ENCODE measurements around the gene ANAPC2. TPM values are rescaled to one million over a fixed set of nuclear protein-coding genes. Genes with fewer than 3 reads are reported as not detected.
"Not testable (repeated sequence)": the region's sequence is repeated elsewhere in the genome, so short reads cannot be mapped to it uniquely, and the experiment has no call there.

Gene ANAPC2
- total and polyA plus RNA-seq, 4 donors = 9.3 to 32.6 (median 19.6) TPM

- DNase-seq (ENCODE audit: low spot score) = no peak
- H3K4me3 ChIP-seq (ENCODE audit: low read depth in 1 of 3, low read length in 3 of 3) = no peak overlapping the region
- H3K36me3 ChIP-seq (ENCODE audit: control insufficient read depth in 4 of 4, insufficient read depth in 3 of 4, low read depth in 1 of 4, low read length in 3 of 4) = no peaks in the 10 kb centered on the region
- H3K4me1 ChIP-seq (ENCODE audit: control insufficient read depth in 4 of 4, insufficient read depth in 4 of 4, low read length in 3 of 4) = no peaks in the 10 kb centered on the region
- no peak for TF ChIP-seq HNF4A (conservative IDR thresholded peaks at IDR 0.05)
- no peak for TF ChIP-seq TAF1 (conservative IDR thresholded peaks at IDR 0.05)
- TF ChIP-seq FOXA1 (IDR thresholded peaks at IDR 0.05) = no peak
- no peak for TF ChIP-seq JUND (IDR thresholded peaks at IDR 0.05)
- TF ChIP-seq YY1 (IDR thresholded peaks at IDR 0.05) = no peak
- no peak for TF ChIP-seq FOXA2 (IDR thresholded peaks at IDR 0.05)
- no peak for TF ChIP-seq EGR1 (IDR thresholded peaks at IDR 0.05; ENCODE audit: low read depth in 2 of 2)
- TF ChIP-seq REST (IDR thresholded peaks at IDR 0.05) = no peak
- TF ChIP-seq HNF4G (IDR thresholded peaks at IDR 0.05) = no peak
- no peak for TF ChIP-seq SP1 (IDR thresholded peaks at IDR 0.05)
- no peak for TF ChIP-seq CTCF (IDR thresholded peaks at IDR 0.05; ENCODE audit: low read depth, low read length, missing input control)
- H3K27ac ChIP-seq (ENCODE audit: low read depth in 1 of 2, low read length in 2 of 2) = no peak overlapping the region
- peaks cover 6 to 17% (median 11%) of the 10 kb centered on the region in 4 donors for H3K27me3 ChIP-seq (ENCODE audit: control insufficient read depth in 4 of 4, insufficient read depth in 4 of 4, low read length in 3 of 4)
- H3K9ac ChIP-seq (ENCODE audit: low read depth in 1 of 2, low read length in 2 of 2) = no peak overlapping the region
- 71% methylated on average over 23 of the region's 23 CpGs for WGBS
- no peaks in the 10 kb centered on the region for H3K9me3 ChIP-seq (ENCODE audit: control insufficient read depth in 4 of 4, low read length in 3 of 4)
Observed at GRCh38 chr9:137136881-137137607, 51.3 kb downstream of the ANAPC2 start.

GRCh38 chr9:137136261-137136880 lies 52.0 kb downstream of the ANAPC2 start:
- TF ChIP-seq RAD21 (IDR thresholded peaks at IDR 0.05) = no peak
- TF ChIP-seq YY1 (IDR thresholded peaks at IDR 0.05) = no peak
- TF ChIP-seq NR2F2 (IDR thresholded peaks at IDR 0.05) = no peak
- TF ChIP-seq SP1 (IDR thresholded peaks at IDR 0.05) = no peak
- no peak for TF ChIP-seq REST (IDR thresholded peaks at IDR 0.05)
- no peak for TF ChIP-seq EGR1 (IDR thresholded peaks at IDR 0.05; ENCODE audit: low read depth in 2 of 2)
- TF ChIP-seq CTCF (IDR thresholded peaks at IDR 0.05; ENCODE audit: low read depth, low read length, missing input control) = no peak
- Histone ChIP-seq H3K9ac (ENCODE audit: low read depth in 1 of 2, low read length in 2 of 2) (no peak overlapping the region), H3K36me3 (ENCODE audit: control insufficient read depth in 4 of 4, insufficient read depth in 3 of 4, low read depth in 1 of 4, low read length in 3 of 4) (no peaks in the 10 kb centered on the region), H3K27me3 (ENCODE audit: control insufficient read depth in 4 of 4, insufficient read depth in 4 of 4, low read length in 3 of 4) (peaks cover 6 to 17% (median 11%) of the 10 kb centered on the region in 4 donors), H3K9me3 (ENCODE audit: control insufficient read depth in 4 of 4, low read length in 3 of 4) (peaks cover 0 to 1% (median 0%) of the 10 kb centered on the region in 4 donors), H3K4me3 (ENCODE audit: low read depth in 1 of 3, low read length in 3 of 3) (no peak overlapping the region), H3K4me1 (ENCODE audit: control insufficient read depth in 4 of 4, insufficient read depth in 4 of 4, low read length in 3 of 4) (no peaks in the 10 kb centered on the region), H3K27ac (ENCODE audit: low read depth in 1 of 2, low read length in 2 of 2) (no peak overlapping the region)
- no peak for DNase-seq (ENCODE audit: low spot score)
- WGBS = 33% methylated on average over 27 of the region's 27 CpGs

GRCh38 chr9:137135154-137135553 lies 53.2 kb downstream of the ANAPC2 start:
- not testable (repeated sequence) for H3K36me3 ChIP-seq (ENCODE audit: control insufficient read depth in 4 of 4, insufficient read depth in 3 of 4, low read depth in 1 of 4, low read length in 3 of 4); H3K4me3 ChIP-seq (ENCODE audit: low read depth in 1 of 3, low read length in 3 of 3); H3K9ac ChIP-seq (ENCODE audit: low read depth in 1 of 2, low read length in 2 of 2); DNase-seq (ENCODE audit: low spot score); H3K27ac ChIP-seq (ENCODE audit: low read depth in 1 of 2, low read length in 2 of 2); H3K9me3 ChIP-seq (ENCODE audit: control insufficient read depth in 4 of 4, low read length in 3 of 4); H3K4me1 ChIP-seq (ENCODE audit: control insufficient read depth in 4 of 4, insufficient read depth in 4 of 4, low read length in 3 of 4)
- H3K27me3 ChIP-seq (ENCODE audit: control insufficient read depth in 4 of 4, insufficient read depth in 4 of 4, low read length in 3 of 4) = peaks cover 6 to 17% (median 11%) of the 10 kb centered on the region in 4 donors
- WGBS = 84% methylated on average over 9 of the region's 9 CpGs
